Keratinocyte (primary cell): ENCODE measurements around the gene SLC6A5. TPM values are rescaled to one million over a fixed set of nuclear protein-coding genes. Genes with fewer than 3 reads are reported as not detected.

Source experiments
- DNase-seq: peaks from one replicate; pipeline ENCODE4 v3.0.0-alpha.2; 2011; ENCODE audit warnings: low read depth, missing footprints, low spot score
- FAIRE-seq: peaks from 2 replicates; lab custom pipeline; 2011; peaks lifted over from hg19 to GRCh38; lab: Jason Lieb, UNC
- H2AFZ ChIP-seq: 2 replicates; pipeline ENCODE4 v1.6.0; 2012; ENCODE audit warnings: low read length, control low read depth, inconsistent platforms; ENCODE audit not compliant: control insufficient read depth
- H3K27ac ChIP-seq: 2 replicates; pipeline ENCODE4 v1.5.1; 2011; ENCODE audit warnings: low read length; ENCODE audit not compliant: control insufficient read depth, insufficient read depth
- H3K27me3 ChIP-seq: 3 replicates; pipeline ENCODE4 v1.6.0; 2011; ENCODE audit warnings: low read length; ENCODE audit not compliant: control insufficient read depth, insufficient read depth; ENCODE audit errors: extremely low read depth
- H3K36me3 ChIP-seq, 2 experiments: 2 replicates in 1 of 2; 3 replicates in 1 of 2; pipeline ENCODE4 v1.5.1; 2011; ENCODE audit warnings: low read length in 2 of 2, mild to moderate bottlenecking in 1 of 2; ENCODE audit not compliant: control insufficient read depth in 2 of 2, insufficient read depth in 2 of 2; ENCODE audit errors: extremely low read depth in 1 of 2
- H3K4me1 ChIP-seq: 3 replicates; pipeline ENCODE4 v1.5.1; 2011; ENCODE audit warnings: low read length; ENCODE audit not compliant: control insufficient read depth, insufficient read depth; ENCODE audit errors: extremely low read depth
- H3K4me2 ChIP-seq: 3 replicates; pipeline ENCODE4 v1.6.0; 2011; ENCODE audit warnings: low read depth, low read length; ENCODE audit not compliant: control insufficient read depth, insufficient read depth; ENCODE audit errors: extremely low read depth
- H3K4me3 ChIP-seq, 3 experiments: fragments of 200-600 bp in 1 of 3; sonication (generic) in 1 of 3; 2 replicates in 2 of 3; 3 replicates in 1 of 3; pipeline ENCODE4 v1.5.1; 2011 to 2016; ENCODE audit warnings: low read length in 3 of 3, mild to moderate bottlenecking in 3 of 3, control low read depth in 2 of 3, inconsistent platforms in 1 of 3, low read depth in 1 of 3, mixed read lengths in 1 of 3, mixed run types in 1 of 3, moderate library complexity in 1 of 3; ENCODE audit not compliant: control insufficient read depth in 2 of 3, insufficient read depth in 2 of 3; ENCODE audit errors: extremely low read depth in 1 of 3
- H3K79me2 ChIP-seq: 2 replicates; pipeline ENCODE4 v1.6.0; 2012; ENCODE audit warnings: low read length; ENCODE audit not compliant: control insufficient read depth, insufficient read depth
- H3K9ac ChIP-seq: 3 replicates; pipeline ENCODE4 v1.6.0; 2011; ENCODE audit warnings: low read length; ENCODE audit not compliant: control insufficient read depth, insufficient read depth; ENCODE audit errors: extremely low read depth
- H3K9me1 ChIP-seq: 3 replicates; pipeline ENCODE4 v1.6.0; 2011; ENCODE audit warnings: low read length; ENCODE audit not compliant: control insufficient read depth, insufficient read depth; ENCODE audit errors: extremely low read depth
- H3K9me3 ChIP-seq: 2 replicates; pipeline ENCODE4 v1.5.1; 2012; ENCODE audit warnings: low read depth, low read length; ENCODE audit not compliant: control insufficient read depth
- H4K20me1 ChIP-seq: 3 replicates; pipeline ENCODE4 v1.6.0; 2011; ENCODE audit warnings: low read length; ENCODE audit not compliant: control insufficient read depth, insufficient read depth; ENCODE audit errors: extremely low read depth
- CTCF ChIP-seq, 3 experiments: IDR thresholded peaks in 1 of 3; conservative IDR thresholded peaks in 1 of 3; optimal IDR thresholded peaks in 1 of 3; 2 replicates in 2 of 3; 3 replicates in 1 of 3; pipeline versions ENCODE3 to v1.5.1; 2011; ENCODE audit warnings: low read length in 3 of 3, mild to moderate bottlenecking in 3 of 3, moderate library complexity in 2 of 3, control low read depth in 1 of 3, inconsistent platforms in 1 of 3; ENCODE audit not compliant: insufficient read depth in 2 of 3; ENCODE audit errors: extremely low read depth in 1 of 3
- EZH2 ChIP-seq: IDR thresholded peaks from one replicate; pipeline ENCODE4 v1.6.1; 2012; ENCODE audit warnings: inconsistent platforms, mild to moderate bottlenecking, low read length, moderate library complexity
- dilution Hi-C: fragments of 300-500 bp; cut with MboI; formaldehyde crosslinking; loops from one replicate; pipeline ENCODE4 v1.7.0; 2020; ENCODE audit warnings: low sequenced_read_pairs; ENCODE audit not compliant: extremely low pct_ligation_motif_present
- polyA plus RNA-seq, 5 experiments: library from polyadenylated mRNA; depleted of rRNA in 3 of 5; stranded (reverse) in 3 of 5; stranded (forward) in 1 of 5; unstranded in 1 of 5; fragments of >200 nt; gene quantifications; 1 replicate in 1 of 5; 2 replicates in 3 of 5; 3 replicates in 1 of 5; pipeline versions ENCODE4 v1.2.1 to v1.2.3, GENCODE V29; 2011 to 2012; ENCODE audit warnings: missing spikeins in 2 of 5, low read depth in 1 of 5, low replicate concordance in 1 of 5

Gene SLC6A5
- polyA plus RNA-seq, 1 donor (not counting 4 experiments of a cell fraction or from before 2014, with no cell fraction given) = not detected

- no peaks in the 10 kb centered on the region for H3K79me2 ChIP-seq
- dilution Hi-C loops = no loop called here
- H3K4me1 ChIP-seq = no peaks in the 10 kb centered on the region
- H3K36me3 ChIP-seq = no peaks in the 10 kb centered on the region
- no peaks in the 10 kb centered on the region for H3K9me1 ChIP-seq
- no peaks in the 10 kb centered on the region for H3K9me3 ChIP-seq
- TF ChIP-seq CTCF (optimal IDR thresholded peaks at IDR 0.05 in 1 of 3, IDR thresholded peaks at IDR 0.05 in 1 of 3, conservative IDR thresholded peaks at IDR 0.05 in 1 of 3; ENCODE audit: extremely low read depth in 1 of 3, insufficient read depth in 2 of 3, low read length in 3 of 3) (peak; percentile 70 to 84 (median 75)), EZH2 (no peak)
- H2AFZ ChIP-seq = no peak overlapping the region
- no peaks in the 10 kb centered on the region for H3K27me3 ChIP-seq
- no peaks in the 10 kb centered on the region for H4K20me1 ChIP-seq
- H3K4me3 ChIP-seq = no peak overlapping the region
- FAIRE-seq = no peak
- H3K27ac ChIP-seq = no peak overlapping the region
- peak; percentile 17 for DNase-seq
- H3K9ac ChIP-seq = no peak overlapping the region
- H3K4me2 ChIP-seq = no peak overlapping the region
Observed at GRCh38 chr11:20647976-20648565, 48.7 kb downstream of the SLC6A5 start.

GRCh38 chr11:20652150-20652806, 52.9 kb downstream of the SLC6A5 start:
- Histone ChIP-seq H3K36me3 (no peaks in the 10 kb centered on the region), H3K27me3 (no peaks in the 10 kb centered on the region), H3K4me1 (no peaks in the 10 kb centered on the region), H2AFZ (no peak overlapping the region), H3K27ac (no peak overlapping the region), H3K4me3 (no peak overlapping the region), H3K9me3 (no peaks in the 10 kb centered on the region), H3K79me2 (no peaks in the 10 kb centered on the region), H3K9ac (no peak overlapping the region), H4K20me1 (no peaks in the 10 kb centered on the region), H3K4me2 (no peak overlapping the region), H3K9me1 (no peaks in the 10 kb centered on the region)
- dilution Hi-C loops = no loop called here
- TF ChIP-seq CTCF (optimal IDR thresholded peaks at IDR 0.05 in 1 of 3, IDR thresholded peaks at IDR 0.05 in 1 of 3, conservative IDR thresholded peaks at IDR 0.05 in 1 of 3; ENCODE audit: extremely low read depth in 1 of 3, insufficient read depth in 2 of 3, low read length in 3 of 3) = no peak
- no peak for TF ChIP-seq EZH2
- no peak for DNase-seq
- no peak for FAIRE-seq
